GM23338 (cell line): ENCODE measurements around the gene TSPOAP1. TPM values are rescaled to one million over a fixed set of nuclear protein-coding genes. Genes with fewer than 3 reads are reported as not detected.

ENCODE experiments used
- ATAC-seq: fragments of 200-7000 bp; cut with Tn5 transposase; 3 replicates; pipeline ENCODE4 v1.9.1; 2020
- DNase-seq: peaks from one replicate; pipeline ENCODE4 v3.0.0-alpha.2; 2015; ENCODE audit warnings: low spot score
- H2AFZ ChIP-seq: fragments of 200-600 bp; sonication (generic); 2 replicates; pipeline ENCODE4 v1.8.0; 2016; ENCODE audit warnings: antibody characterized with exemption, mild to moderate bottlenecking, moderate library complexity
- H3F3A ChIP-seq: fragments of 200-600 bp; sonication (generic); replicated peaks from 2 replicates; pipeline ENCODE4 v1.8.0; 2017; ENCODE audit warnings: antibody characterized with exemption, mixed run types, low read depth
- H3K27ac ChIP-seq: fragments of 200-600 bp; sonication (generic); 2 replicates; pipeline ENCODE4 v1.6.1; 2016; ENCODE audit warnings: low read depth
- H3K27me3 ChIP-seq: fragments of 200-600 bp; sonication (generic); 2 replicates; pipeline ENCODE4 v1.8.0; 2016; ENCODE audit warnings: mild to moderate bottlenecking, mixed run types, moderate library complexity; ENCODE audit not compliant: insufficient read depth
- H3K36me3 ChIP-seq: fragments of 200-600 bp; sonication (generic); 2 replicates; pipeline ENCODE4 v1.8.0; 2016; ENCODE audit warnings: mild to moderate bottlenecking; ENCODE audit not compliant: insufficient read depth
- H3K4me1 ChIP-seq: fragments of 200-600 bp; sonication (generic); 2 replicates; pipeline ENCODE4 v1.8.0; 2016; ENCODE audit warnings: mild to moderate bottlenecking, moderate library complexity; ENCODE audit not compliant: insufficient read depth
- H3K4me2 ChIP-seq: fragments of 200-600 bp; sonication (generic); 2 replicates; pipeline ENCODE4 v1.7.1; 2017; ENCODE audit warnings: mixed run types
- H3K4me3 ChIP-seq: fragments of 200-600 bp; sonication (generic); 2 replicates; pipeline ENCODE4 v1.6.1; 2016; ENCODE audit warnings: mixed run types
- H3K79me2 ChIP-seq: fragments of 200-600 bp; sonication (generic); replicated peaks from 2 replicates; pipeline ENCODE4 v1.8.0; 2017; ENCODE audit warnings: mild to moderate bottlenecking; ENCODE audit not compliant: insufficient read depth
- H3K9me2 ChIP-seq: fragments of 200-600 bp; sonication (generic); 2 replicates; pipeline ENCODE4 v1.8.0; 2017; ENCODE audit not compliant: insufficient read depth
- H4K20me1 ChIP-seq: fragments of 200-600 bp; sonication (generic); replicated peaks from 2 replicates; pipeline ENCODE4 v1.8.0; 2017; ENCODE audit warnings: mild to moderate bottlenecking; ENCODE audit not compliant: insufficient read depth
- H3K27ac Mint-ChIP-seq: 2 replicates; pipeline ENCODE4 v1.8.0; 2020; ENCODE audit warnings: inconsistent platforms, mild to moderate bottlenecking, moderate library complexity, mixed read lengths
- H3K27me3 Mint-ChIP-seq: 3 replicates; pipeline ENCODE4 v1.8.0; 2022; ENCODE audit warnings: low read depth, mild to moderate bottlenecking, moderate library complexity, mixed read lengths, inconsistent platforms; ENCODE audit not compliant: insufficient read depth, poor library complexity
- H3K36me3 Mint-ChIP-seq: 3 replicates; pipeline ENCODE4 v1.8.0; 2021; ENCODE audit warnings: low read depth, mild to moderate bottlenecking, inconsistent platforms, moderate library complexity, mixed read lengths
- H3K4me1 Mint-ChIP-seq: 3 replicates; pipeline ENCODE4 v1.8.0; 2020; ENCODE audit warnings: mild to moderate bottlenecking, inconsistent platforms, mixed read lengths
- H3K4me3 Mint-ChIP-seq: 3 replicates; pipeline ENCODE4 v1.8.0; 2021; ENCODE audit warnings: moderate library complexity, mild to moderate bottlenecking, inconsistent platforms, mixed read lengths
- H3K9me3 Mint-ChIP-seq: 3 replicates; pipeline ENCODE4 v1.8.0; 2020; ENCODE audit warnings: moderate library complexity, mild to moderate bottlenecking, inconsistent platforms, mixed read lengths
- CTCF ChIP-seq, 2 experiments: fragments of 200-600 bp in 1 of 2; sonication (generic) in 1 of 2; conservative IDR thresholded peaks; 2 replicates each; pipeline versions ENCODE4 v1.5.1 to v1.6.1; 2016 to 2017; ENCODE audit warnings: antibody characterized with exemption in 2 of 2, low read depth in 2 of 2, mild to moderate bottlenecking in 2 of 2, moderate library complexity in 1 of 2
- ETS1 ChIP-seq: IDR thresholded peaks from 2 replicates; pipeline ENCODE4 v1.6.1; 2016; ENCODE audit warnings: antibody characterized with exemption
- EZH2 ChIP-seq: fragments of 200-600 bp; sonication (generic); IDR thresholded peaks from one replicate; pipeline ENCODE4 v1.8.0; 2017; ENCODE audit warnings: antibody characterized with exemption, mild to moderate bottlenecking, low read depth; ENCODE audit not compliant: unreplicated experiment
- EZH2phosphoT487 ChIP-seq: fragments of 200-600 bp; sonication (generic); IDR thresholded peaks from one replicate; pipeline ENCODE4 v1.8.1; 2018; ENCODE audit warnings: antibody characterized with exemption; ENCODE audit not compliant: unreplicated experiment
- STAT1 ChIP-seq: IDR thresholded peaks from one replicate; pipeline ENCODE4 v1.6.1; 2016; ENCODE audit warnings: antibody characterized with exemption; ENCODE audit not compliant: unreplicated experiment
- ZNF114 ChIP-seq: fragments of 250-450 bp; sonication (Bioruptor Pico); IDR thresholded peaks from 2 replicates; pipeline ENCODE4 v1.5.0; 2020; ENCODE audit warnings: mild to moderate bottlenecking, moderate library complexity
- ZNF331 ChIP-seq: fragments of 250-450 bp; sonication (Bioruptor Pico); IDR thresholded peaks from 2 replicates; pipeline ENCODE4 v1.5.0; 2020; ENCODE audit warnings: low read depth, mild to moderate bottlenecking, moderate library complexity
- ZNF462 ChIP-seq: fragments of 250-450 bp; sonication (Bioruptor Pico); IDR thresholded peaks from 2 replicates; pipeline ENCODE4 v1.5.0; 2020; ENCODE audit warnings: mild to moderate bottlenecking, moderate library complexity
- polyA plus RNA-seq: library from polyadenylated mRNA; unstranded; fragments of >200 nt; fragmentation: Nextera tagmentation; extraction: Ambion mirVana; gene quantifications from 2 replicates; pipeline ENCODE4 v1.2.1, GENCODE V29; 2016
- total RNA-seq: library from RNA; depleted of rRNA; stranded (reverse); fragments of >200 nt; shearing (Covaris generic); gene quantifications from 2 replicates; pipeline ENCODE4 v1.2.3, GENCODE V29; 2014

The TSPOAP1 gene
- total and polyA plus RNA-seq, 2 experiments from 2014 or later: 7.3 to 11.8 TPM

- H3K79me2 ChIP-seq: no peaks in the 10 kb centered on the region
- H3F3A ChIP-seq: no peaks in the 10 kb centered on the region
- H3K27ac ChIP-seq: no peak overlapping the region
- no peaks in the 10 kb centered on the region for H3K4me1 ChIP-seq
- peaks cover 11% of the 10 kb centered on the region for H3K27me3 Mint-ChIP-seq
- peak overlapping the region; percentile 13; the same call in 1 of the 2 replicates for H2AFZ ChIP-seq
- no peaks in the 10 kb centered on the region for H3K4me1 Mint-ChIP-seq
- H3K27ac Mint-ChIP-seq: no peak overlapping the region
- no peak overlapping the region for H3K4me3 Mint-ChIP-seq
- no peak overlapping the region for H3K4me3 ChIP-seq
- TF ChIP-seq CTCF (conservative IDR thresholded peaks at IDR 0.05; ENCODE audit: low read depth in 2 of 2) (peak; percentile 52 to 53), ZNF114 (CRISPR knock-in tag) (no peak)
- DNase-seq (peak; percentile 64), ATAC-seq (peak; percentile 98)
- H3K4me2 ChIP-seq: no peak overlapping the region
- no peaks in the 10 kb centered on the region for H4K20me1 ChIP-seq
- H3K9me3 Mint-ChIP-seq: no peaks in the 10 kb centered on the region
- H3K36me3 ChIP-seq: no peaks in the 10 kb centered on the region
- H3K27me3 ChIP-seq: no peaks in the 10 kb centered on the region
- H3K36me3 Mint-ChIP-seq: no peaks in the 10 kb centered on the region
- H3K9me2 ChIP-seq: no peaks in the 10 kb centered on the region
Measured at GRCh38 chr17:58270476-58271215, 57.9 kb downstream of the TSPOAP1 start.

GRCh38 chr17:58269557-58270291 lies 58.9 kb downstream of the TSPOAP1 start:
- no peaks in the 10 kb centered on the region for H3K36me3 ChIP-seq
- Mint-ChIP-seq H3K4me3 (no peak overlapping the region), H3K27ac (no peak overlapping the region), H3K9me3 (no peaks in the 10 kb centered on the region), H3K4me1 (no peaks in the 10 kb centered on the region), H3K27me3 (peaks cover 11% of the 10 kb centered on the region), H3K36me3 (no peaks in the 10 kb centered on the region)
- no peaks in the 10 kb centered on the region for H3K79me2 ChIP-seq
- H2AFZ ChIP-seq: no peak overlapping the region
- H4K20me1 ChIP-seq: no peaks in the 10 kb centered on the region
- no peak overlapping the region for H3K27ac ChIP-seq
- no peak for DNase-seq
- no peak overlapping the region for H3K4me3 ChIP-seq
- H3K27me3 ChIP-seq: no peaks in the 10 kb centered on the region
- no peaks in the 10 kb centered on the region for H3K9me2 ChIP-seq
- no peaks in the 10 kb centered on the region for H3K4me1 ChIP-seq
- H3K4me2 ChIP-seq: no peak overlapping the region
- no peaks in the 10 kb centered on the region for H3F3A ChIP-seq
- ATAC-seq: no peak
- TF ChIP-seq CTCF (conservative IDR thresholded peaks at IDR 0.05; ENCODE audit: low read depth in 2 of 2): no peak
- no peak for TF ChIP-seq ETS1
- TF ChIP-seq ZNF462 (CRISPR knock-in tag): no peak
- TF ChIP-seq STAT1: no peak
- no peak for TF ChIP-seq EZH2phosphoT487
- TF ChIP-seq ZNF331 (CRISPR knock-in tag): no peak
- TF ChIP-seq EZH2: no peak
